HG03196 (cell line): ENCODE data around the gene CUEDC1.

ENCODE experiments used
- ATAC-seq: cut with Tn5 transposase; IDR thresholded peaks from one replicate; pipeline ENCODE4 v1.9.1; 2021; ENCODE audit not compliant: unreplicated experiment

The CUEDC1 gene

GRCh38 chr17:57866319-57866718 is 88.9 kb downstream of the CUEDC1 start:
- no peak for ATAC-seq

DNA sequence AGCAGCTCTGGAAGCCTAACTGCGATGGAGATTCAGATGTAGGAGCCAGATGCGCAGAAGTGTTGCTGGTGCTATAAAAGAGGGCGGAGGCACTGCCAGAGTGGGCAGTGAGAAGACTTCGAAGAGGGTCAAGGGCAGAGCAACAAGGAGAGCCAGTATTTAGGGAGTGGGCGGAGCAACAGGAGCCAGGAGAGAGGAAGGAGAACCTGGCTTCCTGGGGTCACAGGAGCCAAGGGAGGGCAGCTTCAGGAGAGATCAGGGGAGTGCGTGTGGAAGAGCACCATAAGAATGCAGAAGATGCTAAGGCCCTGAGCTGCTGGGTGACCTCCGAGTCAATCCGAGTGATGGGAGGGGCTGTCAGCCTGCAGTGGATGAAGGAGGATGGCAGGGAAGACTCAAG is 90.9 kb downstream of the CUEDC1 start:
- ATAC-seq = no peak

DNA sequence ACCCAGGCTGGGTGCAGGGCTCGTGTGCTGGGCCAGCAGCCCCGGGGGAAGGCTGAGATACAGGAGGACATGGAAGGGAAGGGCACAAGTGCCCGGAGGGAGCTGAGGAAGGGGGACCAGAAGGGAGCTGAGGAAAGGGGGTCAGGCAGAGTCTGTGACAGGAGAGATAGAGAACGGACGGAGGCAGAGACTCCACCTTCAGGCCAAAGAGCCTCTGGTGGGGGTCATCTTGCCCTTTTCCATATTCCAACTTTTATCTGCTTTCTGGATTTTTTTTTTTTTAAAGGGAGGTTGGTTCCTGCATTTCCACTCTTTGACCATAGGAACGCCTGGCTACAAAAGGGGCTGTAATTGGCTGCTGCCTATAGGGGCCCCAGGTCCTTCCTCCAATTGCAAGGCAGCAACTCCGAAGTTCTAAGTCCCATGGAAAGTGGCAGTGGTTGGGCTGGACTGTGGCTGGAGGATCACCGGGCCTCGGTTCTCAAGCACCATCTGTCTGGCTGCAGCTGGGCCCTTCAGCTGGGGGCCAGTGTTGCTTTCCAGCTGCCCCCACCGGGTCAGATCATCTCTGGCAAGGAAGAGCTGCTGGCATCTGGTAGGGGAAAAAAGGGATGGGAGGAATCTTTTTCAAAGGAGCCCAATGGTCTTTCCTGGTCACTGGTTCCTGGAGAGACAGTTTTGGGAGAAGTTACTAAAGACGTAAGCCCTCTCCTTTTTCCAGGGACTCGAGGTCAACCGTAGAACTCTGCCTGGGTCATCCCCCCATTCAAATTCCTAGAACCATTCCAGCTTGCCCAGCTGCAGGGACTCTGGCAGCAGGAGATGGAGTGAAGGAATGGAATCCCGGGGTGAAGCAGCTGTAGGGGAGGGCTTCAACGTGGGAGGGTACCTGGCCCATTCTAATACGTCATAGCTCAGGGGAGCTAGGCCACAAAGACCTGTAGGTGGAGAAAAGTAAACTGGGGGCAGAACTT is 92.2 kb downstream of the CUEDC1 start:
- ATAC-seq = no peak

DNA sequence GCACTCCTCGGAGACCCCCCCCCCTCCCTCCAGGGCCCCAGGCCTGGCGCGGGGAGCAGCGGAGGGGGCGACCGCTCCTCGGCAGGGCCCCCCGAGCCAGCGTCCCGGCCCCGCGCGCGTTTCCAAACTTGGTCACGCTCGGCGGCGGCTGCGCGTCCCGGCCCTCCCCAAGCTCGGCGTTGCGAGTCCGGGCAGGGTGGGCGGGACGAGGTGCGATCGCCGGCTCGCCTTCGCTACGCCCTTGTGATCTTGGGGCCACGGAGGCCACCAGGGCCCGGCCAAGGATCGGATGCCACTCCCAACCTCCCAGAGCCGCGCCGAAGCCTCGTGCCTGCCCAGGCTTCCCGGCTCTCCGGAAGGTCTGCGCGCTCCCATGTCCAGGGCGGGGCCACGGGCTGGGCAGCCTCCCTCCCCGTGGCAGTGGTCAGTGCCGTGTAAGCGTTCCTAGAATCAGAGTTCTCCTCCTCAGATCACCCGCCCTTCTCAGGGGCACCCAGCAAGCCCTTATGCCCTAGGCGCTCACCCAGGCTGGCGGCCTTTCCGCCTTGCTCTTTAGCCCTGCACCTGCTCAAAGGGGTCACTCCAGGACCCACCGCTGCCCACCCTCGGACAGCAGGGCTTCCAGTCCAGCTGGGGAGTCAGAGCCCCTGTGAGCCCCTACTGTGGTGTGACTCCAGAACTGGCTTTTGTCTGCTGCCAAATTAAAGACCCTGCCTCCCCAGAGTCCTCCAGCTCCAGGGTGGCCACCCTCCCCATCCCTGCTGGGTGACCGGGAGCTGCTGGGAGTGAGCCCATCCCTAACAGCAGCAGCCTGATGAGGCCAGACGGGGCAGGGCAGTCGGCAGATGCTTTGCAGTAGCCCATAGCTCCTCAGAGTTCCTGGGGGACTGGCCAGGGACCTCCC is 93.2 kb downstream of the CUEDC1 start:
- no peak for ATAC-seq

- ATAC-seq = no peak
These were observed 94.0 kb downstream of the CUEDC1 start for GRCh38 chr17:57861000-57861789.

DNA sequence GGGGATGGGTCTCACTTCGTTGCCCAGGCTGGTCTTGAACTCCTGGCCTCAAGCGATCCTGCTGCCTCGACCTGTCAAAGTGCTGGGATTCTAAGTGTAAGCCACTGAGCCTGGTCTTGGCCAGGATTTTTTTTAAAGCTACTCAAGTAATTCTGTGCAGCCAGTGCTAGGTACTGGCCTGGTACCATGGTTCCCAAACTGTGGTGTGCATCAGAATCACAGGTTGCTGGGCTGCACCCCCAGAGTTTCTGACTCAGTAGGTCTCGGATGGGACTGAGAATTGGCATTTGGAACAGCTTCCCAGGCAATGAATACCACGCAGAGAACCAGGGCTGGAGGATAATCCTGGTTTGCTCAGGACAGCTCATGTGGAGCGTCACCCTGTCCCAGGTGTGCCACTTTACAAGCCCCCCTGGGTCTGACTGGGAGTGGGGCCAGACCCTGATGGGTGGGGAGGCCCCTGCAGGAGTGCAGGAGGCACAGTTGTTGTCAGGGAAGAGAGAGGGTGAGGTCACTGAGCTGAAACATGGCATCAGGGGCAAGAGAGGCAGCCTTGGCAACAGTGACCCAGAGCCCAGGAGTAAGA is 94.7 kb downstream of the CUEDC1 start:
- ATAC-seq = no peak

GRCh38 chr17:57859601-57860413 is 95.4 kb downstream of the CUEDC1 start:
- no peak for ATAC-seq

DNA sequence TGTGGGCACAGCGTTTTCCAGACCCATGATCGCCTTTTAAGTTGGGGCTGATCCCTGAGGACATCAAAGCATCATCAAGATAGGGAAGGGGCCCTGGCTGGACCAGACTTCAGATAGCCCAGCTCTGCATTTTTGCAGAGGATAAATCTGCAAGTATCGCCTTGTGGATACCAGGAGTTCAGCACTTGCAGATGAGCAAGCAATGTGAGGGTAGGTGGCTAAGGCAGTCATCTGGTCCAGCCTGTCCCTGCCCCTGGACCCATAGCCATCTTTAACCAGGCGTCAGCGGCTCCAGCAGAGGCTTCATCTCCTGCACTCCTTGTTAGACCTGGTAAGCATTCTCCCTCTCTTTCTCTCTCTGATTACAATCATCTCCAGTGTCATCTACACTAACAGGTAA is 96.4 kb downstream of the CUEDC1 start:
- no peak for ATAC-seq

DNA sequence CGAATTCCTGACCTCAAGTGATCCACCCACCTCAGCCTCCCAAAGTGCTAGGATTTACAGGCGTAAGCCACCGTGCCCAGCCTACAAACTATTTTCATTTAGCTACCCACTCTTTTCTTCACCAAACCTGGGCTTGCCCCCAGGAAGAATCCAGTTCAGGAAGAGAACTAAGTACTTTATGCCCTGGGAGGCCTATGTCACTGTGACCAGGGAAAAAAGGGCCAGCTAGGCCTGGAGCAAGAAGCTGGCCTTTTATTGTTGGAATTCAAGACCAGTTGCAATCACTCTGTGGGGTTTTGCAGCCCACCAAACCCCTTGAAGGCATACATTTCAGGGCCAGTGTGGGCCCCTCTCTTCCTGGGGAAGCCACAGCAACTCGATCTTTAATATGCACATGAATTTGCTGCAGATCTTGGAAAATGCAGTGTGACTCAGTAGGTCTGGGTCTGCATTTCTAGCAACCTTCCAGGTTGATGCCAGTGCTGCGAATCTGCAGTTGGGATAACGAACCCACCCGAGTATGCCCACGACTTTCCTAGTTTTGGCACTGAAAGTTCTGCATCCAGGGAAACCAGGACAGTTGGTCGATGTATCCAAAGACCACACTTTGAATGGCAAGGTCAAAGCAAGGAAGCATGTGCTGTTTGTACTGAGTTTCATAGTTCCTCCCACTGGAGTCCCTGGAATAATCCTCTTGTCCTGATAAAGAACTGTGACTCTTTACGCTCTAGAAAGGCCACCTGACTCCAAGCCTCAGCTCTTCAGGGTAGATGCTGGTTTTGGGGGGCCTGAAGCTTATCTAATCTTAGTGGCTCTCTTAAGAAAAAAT is 98.2 kb downstream of the CUEDC1 start:
- ATAC-seq = no peak

- ATAC-seq = no peak
These were observed 99.7 kb downstream of the CUEDC1 start for GRCh38 chr17:57855391-57856035.

DNA sequence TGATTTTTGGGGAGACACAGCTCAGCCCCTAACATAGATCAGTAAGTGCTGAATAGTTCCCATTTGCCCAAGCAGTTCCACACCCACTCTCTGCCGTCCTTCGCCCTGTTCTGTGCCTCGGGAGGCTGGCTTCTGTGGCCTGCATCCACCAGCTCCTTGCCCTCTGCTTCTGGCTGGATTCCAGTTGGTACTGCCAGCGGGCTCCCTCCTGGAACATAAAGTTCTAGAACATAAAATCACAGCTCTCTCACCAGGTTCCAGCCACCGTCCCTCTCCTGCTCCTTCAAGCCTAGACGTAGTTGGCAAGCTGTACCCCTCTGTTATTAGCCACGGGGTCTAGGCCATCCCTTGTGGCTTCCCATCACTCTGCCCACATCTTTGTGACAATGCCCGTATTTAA is 101.5 kb downstream of the CUEDC1 start:
- ATAC-seq = no peak

DNA sequence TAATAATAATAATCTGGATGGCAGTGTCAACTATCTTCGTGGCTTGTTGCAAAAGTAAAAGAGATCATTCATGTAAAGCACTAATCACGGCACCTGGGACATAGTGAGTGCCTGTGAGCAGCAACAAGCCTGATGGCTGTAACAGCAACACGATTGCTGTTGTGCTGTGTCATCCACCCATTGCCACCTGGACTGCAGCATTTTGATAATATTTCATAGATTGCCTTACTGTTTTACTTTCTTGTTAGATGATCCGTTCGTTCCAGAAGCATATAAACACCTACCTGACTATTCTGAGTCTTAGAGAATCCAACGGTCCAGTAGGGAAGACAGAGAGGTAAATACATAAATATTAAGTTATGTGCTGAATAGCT is 102.3 kb downstream of the CUEDC1 start:
- no peak for ATAC-seq

- no peak for ATAC-seq
These were observed 102.9 kb downstream of the CUEDC1 start for GRCh38 chr17:57852092-57852954.

DNA sequence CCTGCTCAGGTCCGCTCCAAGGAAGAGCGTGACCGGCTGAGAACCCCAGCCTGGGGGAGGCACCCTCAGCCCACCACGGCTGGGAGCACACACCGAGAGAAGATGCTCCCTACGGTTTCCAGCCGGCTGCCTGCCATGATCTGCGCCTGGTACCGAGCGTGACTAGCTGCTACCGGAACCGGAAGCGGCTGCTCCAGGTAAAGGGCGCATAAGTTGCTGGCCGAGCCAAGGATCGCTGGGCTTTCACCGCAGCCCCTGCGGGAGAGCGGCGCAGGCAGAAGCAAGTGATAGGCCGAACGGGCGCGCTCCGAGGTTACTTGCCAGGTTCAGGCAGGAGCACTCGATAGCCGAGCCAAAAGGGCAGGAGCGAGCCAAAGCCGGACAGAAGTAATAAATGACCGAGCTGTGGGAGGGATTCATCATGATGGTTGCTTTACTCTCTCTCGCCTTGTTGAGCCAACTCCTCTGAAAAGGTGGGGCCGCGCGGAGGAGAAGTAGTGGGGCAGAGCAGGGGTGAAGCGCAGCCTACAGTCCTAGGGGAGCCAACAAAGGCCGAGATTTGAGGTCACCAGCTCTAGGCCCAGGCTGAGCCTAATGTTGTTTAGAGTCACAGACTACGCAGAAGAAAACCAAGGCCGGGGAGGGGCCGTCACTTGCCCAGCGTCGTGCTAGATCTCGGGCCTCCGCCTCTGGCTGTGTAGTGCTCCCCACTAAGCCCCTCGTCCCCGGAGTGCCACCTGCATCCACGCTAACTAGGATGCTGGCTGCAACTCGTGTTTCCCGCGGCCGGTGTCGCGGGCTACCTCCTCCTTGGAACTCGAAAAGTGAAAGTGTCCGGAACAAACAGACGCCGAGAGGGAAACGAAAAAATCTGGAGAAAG is 105.1 kb downstream of the CUEDC1 start, which contains the start of gene MRPS23:
Gene MRPS23 (minus strand): TSS at position 171 of the 881 bp plus-strand sequence. CDS start 34 bp downstream, at position 137.
- peak; percentile 92 for ATAC-seq

- no peak for ATAC-seq
These were observed 105.9 kb downstream of the CUEDC1 start for GRCh38 chr17:57849163-57849873.
